ENCODE data around the gene PRDM16.

- TF ChIP-seq CTCF (IDR thresholded peaks at IDR 0.05; ENCODE audit: low read depth, low read length, missing input control), result no peak
- no peak for TF ChIP-seq TAF1 (conservative IDR thresholded peaks at IDR 0.05)
Observed at GRCh38 chr1:3435666-3436065, 366.7 kb downstream of the PRDM16 start.
